HepG2 (cell line): ENCODE data around the gene FAM20A. TPM values are rescaled to one million over a fixed set of nuclear protein-coding genes. Genes with fewer than 3 reads are reported as not detected.

ENCODE experiments used
- EZH2 ChIP-seq: conservative IDR thresholded peaks from 2 replicates; pipeline ENCODE4 v1.6.1; 2012; ENCODE audit warnings: mild to moderate bottlenecking, low read depth, low read length, moderate library complexity
- FOSL1 ChIP-seq: sonication (generic); formaldehyde crosslinking; IDR thresholded peaks from 2 replicates; pipeline ENCODE4 v1.9.0; 2021; ENCODE audit warnings: missing genetic modification reagents, borderline replicate concordance
- HOMEZ ChIP-seq: IDR thresholded peaks from 2 replicates; pipeline ENCODE4 v1.6.1; 2016; ENCODE audit warnings: low read depth
- HOXA7 ChIP-seq: sonication (generic); formaldehyde crosslinking; IDR thresholded peaks from 2 replicates; pipeline ENCODE4 v1.8.1; 2022; ENCODE audit warnings: mild to moderate bottlenecking, missing genetic modification reagents, moderate library complexity
- NCOA1 ChIP-seq: sonication (generic); formaldehyde crosslinking; IDR thresholded peaks from 2 replicates; pipeline ENCODE4 v1.9.0; 2021; ENCODE audit warnings: missing genetic modification reagents
- PRDM4 ChIP-seq: sonication (generic); formaldehyde crosslinking; IDR thresholded peaks from 2 replicates; pipeline ENCODE4 v1.9.0; 2021; ENCODE audit warnings: missing genetic modification reagents, borderline replicate concordance
- PRPF4 ChIP-seq: fragments of 200-400 bp; formaldehyde crosslinking; IDR thresholded peaks from 2 replicates; pipeline ENCODE4 v1.6.1; 2016; ENCODE audit warnings: low read length, low read depth; ENCODE audit not compliant: poor library complexity, severe bottlenecking
- RFX5 ChIP-seq: IDR thresholded peaks from 2 replicates; pipeline ENCODE4 v1.6.1; 2011; ENCODE audit warnings: low read depth, low read length, improper control_type of control experiment
- SP2 ChIP-seq: sonication (generic); formaldehyde crosslinking; IDR thresholded peaks from 2 replicates; pipeline ENCODE4 v1.5.1; 2020; ENCODE audit warnings: mild to moderate bottlenecking, missing genetic modification reagents
- TEF ChIP-seq: sonication (generic); formaldehyde crosslinking; IDR thresholded peaks from 2 replicates; pipeline ENCODE4 v1.5.0; 2020; ENCODE audit warnings: missing genetic modification reagents
- ZBTB38 ChIP-seq: sonication (generic); formaldehyde crosslinking; IDR thresholded peaks from 2 replicates; pipeline ENCODE4 v1.5.1; 2020; ENCODE audit warnings: mild to moderate bottlenecking, missing genetic modification reagents
- ZNF407 ChIP-seq: sonication (generic); formaldehyde crosslinking; IDR thresholded peaks from one replicate; pipeline ENCODE4 v1.5.1; 2020; ENCODE audit warnings: mild to moderate bottlenecking, missing genetic modification reagents; ENCODE audit errors: not compliant biosample characterization
- polyA plus RNA-seq, 8 experiments: library from polyadenylated mRNA; depleted of rRNA in 3 of 8; stranded (reverse) in 7 of 8; unstranded in 1 of 8; fragments of >200 nt; fragmentation: Illumina TruSeq in 4 of 8; extraction: Trizol in 4 of 8; gene quantifications; 2 replicates each; pipeline versions ENCODE4 v1.2.1 to v1.2.3, GENCODE V29; 2011 to 2016; ENCODE audit warnings: low read depth in 4 of 8, missing spikeins in 1 of 8, mixed read lengths in 1 of 8; ENCODE audit not compliant: insufficient read depth in 1 of 8
- total RNA-seq, 5 experiments: library from RNA; depleted of rRNA; stranded (reverse); fragments of >200 nt; fragmentation: Illumina TruSeq; extraction: Trizol; gene quantifications; 2 replicates each; pipeline ENCODE4 v1.2.3, GENCODE V29; 2016; ENCODE audit warnings: low read depth in 1 of 5

FAM20A gene
- total and polyA plus RNA-seq, 2 of the 13 experiments (the other 11 are each of a cell fraction or from before 2014, with no cell fraction given) = 9.3 to 20.7 TPM

DNA sequence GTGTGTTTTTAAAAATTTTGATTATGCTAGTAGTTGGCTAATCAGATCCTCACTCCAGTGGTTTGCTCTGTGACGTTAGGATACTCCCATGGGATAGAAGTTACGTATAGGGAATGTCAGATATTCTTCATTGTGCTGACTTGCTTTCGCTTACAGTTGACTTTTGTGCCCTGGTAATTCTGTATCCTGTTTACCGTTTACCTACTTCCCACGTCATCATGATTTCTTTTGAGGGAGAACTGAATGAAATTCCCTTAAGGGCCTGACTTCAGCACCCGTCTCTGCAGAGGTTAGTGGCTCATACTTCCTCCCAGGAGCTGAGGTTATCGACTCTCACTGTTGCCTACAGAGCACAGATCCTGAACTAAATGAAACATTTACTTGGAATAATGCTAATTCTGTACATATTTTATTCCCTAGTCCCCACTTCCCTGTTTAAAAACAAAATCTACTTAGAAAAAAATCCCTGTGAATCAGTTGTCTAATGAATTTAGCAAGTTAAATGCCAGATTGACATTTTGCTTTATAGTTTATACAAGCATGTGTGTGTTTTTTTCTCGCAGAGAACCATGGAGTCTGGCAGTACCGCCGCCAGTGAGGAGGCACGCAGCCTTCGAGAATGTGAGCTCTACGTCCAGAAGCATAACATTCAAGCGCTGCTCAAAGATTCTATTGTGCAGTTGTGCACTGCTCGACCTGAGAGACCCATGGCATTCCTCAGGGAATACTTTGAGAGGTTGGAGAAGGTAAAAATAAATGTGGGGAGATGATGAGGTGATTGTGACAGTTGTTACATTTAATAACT is 86.1 kb downstream of the FAM20A start (continued):
- TF ChIP-seq ZNF407 (CRISPR knock-in tag) (no peak), HOXA7 (CRISPR knock-in tag) (no peak), EZH2 (no peak), ZBTB38 (peak; percentile 92; the same call in 1 of the 2 replicates), HOMEZ (no peak), PRPF4 (peak; percentile 75), NCOA1 (CRISPR knock-in tag) (no peak), PRDM4 (no peak), RFX5 (no peak), SP2 (CRISPR knock-in tag) (no peak), TEF (CRISPR knock-in tag) (0 out of 2 replicates have a peak, but pooled peaks have one; percentile 18), FOSL1 (CRISPR knock-in tag) (no peak)
